Mucosa of stomach (tissue), 1 donor: ENCODE results near the gene NADSYN1.
"Not testable (repeated sequence)": the region's sequence is repeated elsewhere in the genome, so short reads cannot be mapped to it uniquely, and the experiment has no call there.

Experiments
- H3K27me3 ChIP-seq: one replicate; pipeline ENCODE4 v1.7.0; 2013; ENCODE audit warnings: mild to moderate bottlenecking, low read length; ENCODE audit not compliant: control insufficient read depth, insufficient read depth
- H3K36me3 ChIP-seq: one replicate; pipeline ENCODE4 v1.7.0; 2013; ENCODE audit warnings: low read length; ENCODE audit not compliant: control insufficient read depth, insufficient read depth
- H3K4me1 ChIP-seq: one replicate; pipeline ENCODE4 v1.7.0; 2013; ENCODE audit warnings: mild to moderate bottlenecking, low read length; ENCODE audit not compliant: control insufficient read depth, insufficient read depth
- H3K4me3 ChIP-seq: one replicate; pipeline ENCODE4 v1.7.0; 2013; ENCODE audit warnings: low read length
- H3K9ac ChIP-seq: one replicate; pipeline ENCODE4 v1.7.0; 2013; ENCODE audit warnings: mild to moderate bottlenecking, low read length, moderate library complexity
- H3K9me3 ChIP-seq: one replicate; pipeline ENCODE4 v1.7.0; 2013; ENCODE audit warnings: mild to moderate bottlenecking, low read length, moderate library complexity; ENCODE audit not compliant: control insufficient read depth
- donor health status: Pancreatic carcinoma.

NADSYN1 gene

DNA sequence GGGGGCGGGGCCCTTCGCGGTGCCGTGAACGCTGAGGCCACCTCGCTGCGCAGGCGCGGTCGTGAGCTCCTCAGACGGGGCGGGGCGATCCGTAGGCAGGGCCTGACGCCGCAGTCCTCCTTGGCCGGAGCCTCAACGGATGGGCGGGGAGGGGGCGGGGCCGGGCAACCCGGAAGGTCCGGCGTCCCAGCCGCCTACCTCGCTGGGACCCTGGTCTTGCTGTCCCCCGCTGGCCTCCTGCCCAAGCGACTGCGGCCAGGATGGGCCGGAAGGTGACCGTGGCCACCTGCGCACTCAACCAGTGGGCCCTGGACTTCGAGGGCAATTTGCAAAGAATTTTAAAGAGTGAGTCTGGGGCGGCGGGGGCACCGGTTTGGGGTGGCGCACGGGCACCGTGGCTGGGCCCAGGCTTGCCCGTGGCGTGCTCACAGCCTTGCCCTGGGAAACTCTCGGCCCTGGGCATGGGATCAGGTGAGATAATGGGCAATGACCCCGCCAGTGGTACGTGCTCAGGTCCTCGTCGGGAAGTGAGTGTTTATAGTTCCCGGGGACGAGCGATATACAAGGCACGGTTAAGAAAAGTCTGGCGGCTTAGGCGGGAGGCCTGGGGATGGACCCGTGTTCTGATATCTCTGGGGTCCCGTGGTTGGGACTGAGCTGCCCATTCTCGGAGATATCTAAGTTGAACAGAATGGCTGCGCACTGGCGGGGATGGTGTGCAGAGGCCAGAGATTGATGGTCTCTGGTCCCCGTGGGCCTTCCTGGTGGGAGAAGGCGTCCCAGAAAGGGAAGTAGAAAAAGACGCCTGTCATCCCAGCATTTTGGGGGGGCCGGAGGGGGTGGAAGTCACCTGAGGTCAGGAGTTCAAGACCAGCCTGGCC is at the start of gene NADSYN1:
Gene NADSYN1 (plus strand): TSS at position 167 of the 881 bp plus-strand sequence. CDS start 94 bp downstream, at position 261.
- Histone ChIP-seq H3K4me1 (peaks cover 23% of the 10 kb centered on the region), H3K36me3 (peaks cover 15% of the 10 kb centered on the region), H3K27me3 (no peaks in the 10 kb centered on the region), H3K4me3 (peak within 1 kb of the TSS; percentile 94), H3K9me3 (no peaks in the 10 kb centered on the region), H3K9ac (peak within 1 kb of the TSS; percentile 86)

- Histone ChIP-seq H3K9me3 (no peaks in the 10 kb centered on the region), H3K4me3 (no peak overlapping the region), H3K4me1 (no peaks in the 10 kb centered on the region), H3K9ac (no peak overlapping the region), H3K27me3 (peaks cover 5% of the 10 kb centered on the region), H3K36me3 (no peaks in the 10 kb centered on the region)
These were observed 48.8 kb upstream of the NADSYN1 start for GRCh38 chr11:71404209-71404608.

- Histone ChIP-seq H3K36me3 (no peaks in the 10 kb centered on the region), H3K4me3 (no peak overlapping the region), H3K9me3 (no peaks in the 10 kb centered on the region), H3K4me1 (no peaks in the 10 kb centered on the region), H3K27me3 (peaks cover 3% of the 10 kb centered on the region), H3K9ac (no peak overlapping the region)
These were observed 46.3 kb upstream of the NADSYN1 start for GRCh38 chr11:71406681-71407080.

DNA sequence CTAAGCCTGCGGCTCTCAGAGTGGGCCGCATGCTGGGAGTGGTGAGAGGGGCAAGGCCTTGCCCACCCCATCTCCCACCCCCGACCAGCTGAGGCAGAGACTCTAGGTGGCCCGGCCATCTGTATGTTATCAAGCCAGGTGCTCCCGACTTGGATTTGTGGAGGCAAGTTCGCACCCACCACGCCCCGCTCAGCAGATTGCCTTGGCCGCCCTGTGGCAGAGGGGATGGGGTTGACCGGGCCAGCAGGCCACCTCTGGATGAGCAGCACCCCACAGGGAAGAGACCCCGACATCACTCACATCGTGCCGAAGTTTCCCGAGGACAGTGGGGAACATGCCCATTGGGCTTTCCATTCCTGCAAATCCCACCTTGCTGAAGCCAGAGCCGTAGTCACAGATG is 45.6 kb upstream of the NADSYN1 start:
- Histone ChIP-seq H3K4me1 (no peaks in the 10 kb centered on the region), H3K4me3 (no peak overlapping the region), H3K36me3 (no peaks in the 10 kb centered on the region), H3K9me3 (no peaks in the 10 kb centered on the region), H3K9ac (no peak overlapping the region), H3K27me3 (peaks cover 3% of the 10 kb centered on the region)

DNA sequence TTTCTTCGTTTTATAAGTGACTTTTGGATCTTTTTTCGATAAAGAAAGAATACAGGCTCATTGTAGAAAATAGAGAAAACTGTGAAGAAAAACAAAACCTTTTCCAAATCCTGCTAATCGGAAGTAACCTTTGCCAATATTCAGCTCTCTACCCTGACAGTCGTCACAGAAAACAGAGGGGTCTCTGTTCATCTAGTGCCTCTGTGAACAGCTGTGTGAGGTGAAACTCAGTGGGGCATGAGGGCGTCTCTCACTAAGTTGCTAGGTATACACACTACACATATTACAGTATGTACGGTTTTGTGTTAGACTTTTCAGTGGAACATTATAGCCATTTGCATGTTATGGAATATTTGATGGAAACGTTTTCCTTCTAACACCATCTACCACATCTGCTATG is 44.2 kb upstream of the NADSYN1 start:
- Histone ChIP-seq H3K36me3 (no peaks in the 10 kb centered on the region), H3K4me3 (no peak overlapping the region), H3K9ac (no peak overlapping the region), H3K27me3 (peaks cover 3% of the 10 kb centered on the region), H3K4me1 (no peaks in the 10 kb centered on the region), H3K9me3 (no peaks in the 10 kb centered on the region)

DNA sequence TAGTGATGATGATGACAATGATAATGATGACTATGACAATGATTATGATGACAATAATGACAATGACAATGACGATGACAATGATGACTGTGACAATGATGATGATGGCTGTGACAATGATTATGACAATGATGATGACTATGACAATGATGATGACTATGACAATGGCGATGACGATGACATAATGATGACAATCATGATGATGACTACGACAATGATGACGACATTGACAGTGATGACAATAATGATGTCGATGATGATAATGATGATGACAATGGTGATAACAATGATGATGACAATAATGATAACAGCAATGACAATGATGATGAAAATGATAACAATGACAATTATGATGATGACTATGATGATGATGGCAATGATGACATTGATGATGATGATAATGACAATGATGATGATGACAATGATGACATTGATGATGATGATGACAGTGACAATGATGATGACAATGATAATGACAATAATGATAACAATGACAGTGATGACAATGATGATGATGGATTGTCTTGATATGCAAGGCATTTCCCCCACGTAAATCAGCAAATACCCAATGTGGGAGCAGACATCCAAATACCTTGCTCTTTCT is 42.5 kb upstream of the NADSYN1 start:
- H3K36me3 ChIP-seq = no peaks in the 10 kb centered on the region
- H3K9me3 ChIP-seq = no peaks in the 10 kb centered on the region
- no peak overlapping the region for H3K4me3 ChIP-seq
- peaks cover 3% of the 10 kb centered on the region for H3K27me3 ChIP-seq
- H3K9ac ChIP-seq = no peak overlapping the region
- H3K4me1 ChIP-seq = no peaks in the 10 kb centered on the region

DNA sequence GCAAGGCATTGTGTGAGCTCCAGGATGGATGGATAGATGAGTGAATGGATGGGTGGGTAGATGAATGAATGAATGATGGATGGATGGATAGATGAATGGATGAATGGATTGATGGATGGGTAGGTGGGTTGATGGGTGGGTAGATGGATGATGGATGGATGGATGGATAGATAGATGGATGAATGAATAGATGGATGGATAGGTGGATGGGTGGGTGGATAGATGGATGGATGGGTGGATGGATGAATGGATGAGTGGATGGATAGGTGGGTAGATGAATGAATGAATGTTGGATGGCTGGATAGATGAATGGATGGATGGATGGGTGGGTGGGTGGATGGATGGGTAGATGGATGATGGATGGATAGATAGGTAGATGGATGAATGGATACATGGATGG is 38.4 kb upstream of the NADSYN1 start:
- Histone ChIP-seq H3K36me3 (no peaks in the 10 kb centered on the region), H3K9me3 (no peaks in the 10 kb centered on the region), H3K4me3 (no peak overlapping the region), H3K4me1 (no peaks in the 10 kb centered on the region), H3K9ac (no peak overlapping the region), H3K27me3 (no peaks in the 10 kb centered on the region)

GRCh38 chr11:71418643-71419042 is 34.4 kb upstream of the NADSYN1 start:
- no peak overlapping the region for H3K9ac ChIP-seq
- no peaks in the 10 kb centered on the region for H3K4me1 ChIP-seq
- H3K36me3 ChIP-seq = no peaks in the 10 kb centered on the region
- no peaks in the 10 kb centered on the region for H3K27me3 ChIP-seq
- H3K9me3 ChIP-seq = no peaks in the 10 kb centered on the region
- H3K4me3 ChIP-seq = no peak overlapping the region

DNA sequence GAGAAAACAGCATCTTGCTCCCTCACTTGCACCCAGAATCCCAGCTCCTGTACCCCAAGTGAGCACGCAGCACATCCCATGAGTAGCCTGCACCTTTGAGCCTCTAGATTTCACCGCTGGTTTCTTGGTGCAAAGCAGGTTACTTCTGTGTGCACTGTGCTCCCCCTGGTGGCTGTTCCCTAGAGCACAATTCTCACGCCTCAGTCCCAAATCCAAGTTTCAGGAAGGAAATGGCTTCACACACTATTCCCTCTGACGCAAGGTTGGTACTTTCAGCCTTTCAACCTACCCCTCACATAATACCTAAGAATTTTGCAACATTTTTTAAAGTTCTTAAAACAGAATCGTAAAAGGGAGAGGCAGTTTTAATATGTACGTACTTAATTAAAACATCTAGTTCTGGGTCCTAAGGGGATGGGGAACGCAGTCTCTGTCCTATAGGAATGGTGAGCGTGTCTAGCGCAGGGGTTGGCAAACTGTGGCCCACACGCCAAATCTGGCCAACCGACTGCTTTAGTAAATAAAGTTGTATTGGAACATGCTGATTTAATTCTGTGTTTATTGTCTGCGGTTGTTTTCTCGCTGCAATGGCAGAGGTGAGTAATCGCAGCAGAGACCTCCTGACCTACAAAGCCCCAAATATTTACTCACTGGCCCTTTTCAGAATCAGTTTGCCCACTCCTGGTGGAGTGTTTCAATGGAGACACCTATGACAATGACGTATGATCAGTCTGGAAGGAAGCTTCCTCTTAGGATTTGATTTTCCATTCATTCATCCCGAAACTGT is 32.4 kb upstream of the NADSYN1 start:
- Histone ChIP-seq H3K4me3 (no peak overlapping the region), H3K9me3 (no peaks in the 10 kb centered on the region), H3K36me3 (no peaks in the 10 kb centered on the region), H3K27me3 (no peaks in the 10 kb centered on the region), H3K4me1 (peaks cover 5% of the 10 kb centered on the region), H3K9ac (no peak overlapping the region)

DNA sequence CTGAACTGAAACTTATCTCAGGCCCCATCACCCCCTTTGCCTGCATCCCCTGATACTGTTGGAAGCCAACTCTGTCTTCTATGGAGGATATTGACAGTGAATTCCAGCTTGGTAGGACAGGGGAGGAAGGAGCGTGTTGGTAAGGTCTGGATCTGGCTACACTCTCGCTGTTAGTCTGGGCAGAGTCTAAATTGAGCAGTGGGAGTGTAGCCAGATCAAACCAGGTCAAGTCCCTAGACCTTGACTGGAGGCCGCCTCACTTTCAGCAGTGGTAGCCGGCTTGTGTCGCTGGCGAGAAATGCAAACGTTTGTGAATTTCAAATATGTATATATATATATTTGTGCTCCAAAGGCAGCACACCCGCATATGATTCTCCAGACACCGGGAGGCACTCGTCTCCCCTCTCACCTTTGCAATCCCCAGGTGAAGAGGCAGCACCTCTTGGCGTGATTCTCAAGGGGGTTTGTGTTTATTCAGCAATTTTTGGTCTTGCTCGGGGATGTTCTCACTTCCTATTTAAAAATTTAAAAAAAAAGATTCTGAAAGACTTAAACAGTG is 31.5 kb upstream of the NADSYN1 start:
- Histone ChIP-seq H3K36me3 (no peaks in the 10 kb centered on the region), H3K27me3 (no peaks in the 10 kb centered on the region), H3K9me3 (no peaks in the 10 kb centered on the region), H3K9ac (no peak overlapping the region), H3K4me1 (peaks cover 6% of the 10 kb centered on the region), H3K4me3 (no peak overlapping the region)

DNA sequence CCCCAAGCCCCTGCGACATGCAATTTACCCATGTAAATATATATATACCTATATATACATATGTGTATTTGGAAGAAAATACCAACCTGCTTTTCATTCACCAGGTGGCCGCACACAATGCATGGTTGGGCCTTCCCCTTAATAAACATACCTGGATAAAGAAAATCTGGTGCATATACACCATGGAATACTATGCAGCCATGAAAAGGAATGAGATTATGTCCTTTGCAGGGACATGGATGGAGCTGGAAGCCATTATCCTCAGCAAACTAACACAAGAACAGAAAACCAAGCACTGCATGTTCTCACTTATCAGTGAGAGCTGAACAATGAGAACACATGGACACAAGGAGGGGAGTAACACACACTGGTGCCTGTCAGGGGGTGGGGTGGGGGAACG is 30.7 kb upstream of the NADSYN1 start:
- not testable (repeated sequence) for H3K27me3 ChIP-seq, H3K9me3 ChIP-seq, H3K36me3 ChIP-seq, H3K4me3 ChIP-seq, H3K9ac ChIP-seq, H3K4me1 ChIP-seq
